ENCODE data around the gene NFYA.

Gene NFYA

GRCh38 chr6:41120058-41120457 lies 47.3 kb downstream of the NFYA start:
- DNase-seq (ENCODE audit: low spot score): no peak

DNA sequence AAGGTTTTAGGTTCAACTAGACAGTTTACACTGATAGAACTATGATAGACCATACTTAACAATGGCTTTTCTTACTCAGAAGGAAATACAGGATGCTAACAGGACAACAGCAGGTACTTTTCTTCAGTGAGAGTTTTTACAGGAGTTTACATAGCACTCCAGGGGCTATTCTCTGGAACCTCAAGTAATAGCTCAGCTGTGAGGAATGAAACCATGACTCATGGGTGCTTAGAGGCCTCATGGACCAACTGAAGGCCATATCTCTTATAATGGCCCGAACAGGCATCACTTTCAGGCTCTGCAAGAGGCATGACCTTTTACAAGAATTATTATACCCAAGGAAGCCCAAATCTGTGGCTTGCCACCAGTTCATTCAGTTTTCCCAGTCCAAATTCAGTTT lies 49.6 kb downstream of the NFYA start:
- no peak for DNase-seq (ENCODE audit: low spot score)

DNA sequence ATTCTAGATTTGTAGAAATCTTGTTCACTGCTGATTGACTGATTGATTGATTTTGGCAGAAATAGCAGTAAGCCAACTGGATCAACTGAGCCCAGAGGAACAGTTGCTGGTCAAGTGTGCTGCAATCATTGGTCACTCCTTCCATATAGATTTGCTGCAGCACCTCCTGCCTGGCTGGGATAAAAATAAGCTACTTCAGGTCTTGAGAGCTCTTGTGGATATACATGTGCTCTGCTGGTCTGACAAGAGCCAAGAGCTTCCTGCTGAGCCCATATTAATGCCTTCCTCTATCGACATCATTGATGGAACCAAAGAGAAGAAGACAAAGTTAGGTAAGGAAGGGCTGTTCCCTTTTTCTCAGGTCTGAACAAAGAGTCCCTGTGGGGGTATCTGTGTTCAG lies 50.1 kb downstream of the NFYA start:
- no peak for DNase-seq (ENCODE audit: low spot score)

DNA sequence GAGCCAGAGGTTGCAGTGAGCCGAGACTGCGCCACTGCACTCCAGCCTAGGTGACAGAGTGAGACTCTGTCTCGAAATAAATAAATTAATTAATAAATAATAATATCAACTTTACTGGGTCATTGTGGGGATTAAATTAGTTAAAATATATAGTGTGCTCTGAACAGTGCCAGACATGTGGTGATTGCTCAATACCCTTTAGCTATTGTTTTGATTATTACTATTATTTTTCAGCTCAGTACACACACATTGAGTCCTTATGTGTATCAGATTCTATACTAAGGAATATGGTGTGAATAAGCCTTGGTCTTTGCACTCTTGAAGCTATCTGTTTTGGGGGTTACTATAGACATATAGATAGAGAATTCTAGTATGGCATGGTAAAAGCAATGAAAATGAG lies 52.5 kb downstream of the NFYA start:
- DNase-seq (ENCODE audit: low spot score): no peak

DNA sequence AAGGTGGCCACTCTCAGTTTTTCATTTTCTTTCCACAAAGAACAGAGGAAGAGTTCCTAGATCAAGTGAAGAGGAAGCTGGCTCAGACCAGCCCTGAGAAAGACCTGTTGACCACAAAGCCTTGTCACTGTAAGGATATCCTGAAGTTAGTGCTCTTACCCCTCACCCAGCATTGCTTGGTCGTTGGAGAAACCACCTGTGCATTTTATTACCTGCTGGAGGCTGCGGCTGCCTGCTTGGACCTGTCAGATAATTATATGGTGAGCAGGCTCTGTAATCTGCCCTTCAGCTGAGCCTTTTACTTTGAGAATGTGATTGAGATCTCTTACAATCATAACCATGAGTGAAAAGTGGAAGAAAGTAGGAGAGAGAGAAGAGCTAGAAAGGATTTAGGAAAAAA lies 59.5 kb downstream of the NFYA start:
- no peak for DNase-seq (ENCODE audit: low spot score)

- DNase-seq (ENCODE audit: low spot score): no peak
These were observed 62.5 kb downstream of the NFYA start for GRCh38 chr6:41135062-41135832.

GRCh38 chr6:41136911-41137310 lies 64.1 kb downstream of the NFYA start:
- DNase-seq (ENCODE audit: low spot score): no peak

- no peak for DNase-seq (ENCODE audit: low spot score)
These were observed 75.1 kb downstream of the NFYA start for GRCh38 chr6:41147917-41148316.
